MCF 10A (cell line): ENCODE data around the gene KIF2A. TPM values are rescaled to one million over a fixed set of nuclear protein-coding genes. Genes with fewer than 3 reads are reported as not detected.
A peak's percentile ranks its signal among the peaks of the same experiment; 100 is the strongest.

Experiments used
- BruUV-seq: library from RNA; stranded (reverse); fragments of 400-500 nt; replicated peaks from 2 replicates; lab custom pipeline; 2021; lab: Mats Ljungman, UMichigan
- CTCF ChIA-PET: fragments of 300-600 bp; sonication (Branson Sonifier 250); formaldehyde crosslinking; extraction: SDS; loops from one replicate; lab custom pipeline; 2021; ENCODE audit warnings: antibody characterized with exemption, inconsistent platforms; lab: Yijun Ruan, JAX
- POLR2A ChIA-PET: fragments of 300-600, 350-650 bp; sonication (Branson Sonifier 250); formaldehyde crosslinking; extraction: SDS; loops from one replicate; lab custom pipeline; 2020; ENCODE audit warnings: antibody characterized with exemption, inconsistent platforms; lab: Yijun Ruan, JAX
- DNase-seq: peaks from one replicate; pipeline ENCODE4 v3.0.0-alpha.2; 2018; ENCODE audit not compliant: unreplicated experiment
- H3K27ac Mint-ChIP-seq: one replicate; pipeline ENCODE4 v1.8.0; 2022; ENCODE audit warnings: mild to moderate bottlenecking, low read depth, mixed read lengths; ENCODE audit not compliant: unreplicated experiment
- H3K27me3 Mint-ChIP-seq: one replicate; pipeline ENCODE4 v1.8.0; 2022; ENCODE audit warnings: mixed read lengths; ENCODE audit not compliant: insufficient read depth, unreplicated experiment
- H3K36me3 Mint-ChIP-seq: one replicate; pipeline ENCODE4 v1.8.0; 2022; ENCODE audit warnings: mild to moderate bottlenecking, moderate library complexity, mixed read lengths; ENCODE audit not compliant: insufficient read depth, unreplicated experiment
- H3K4me1 Mint-ChIP-seq: one replicate; pipeline ENCODE4 v1.8.0; 2022; ENCODE audit warnings: mixed read lengths; ENCODE audit not compliant: insufficient read depth, unreplicated experiment
- H3K4me3 Mint-ChIP-seq: one replicate; pipeline ENCODE4 v1.8.0; 2022; ENCODE audit warnings: mild to moderate bottlenecking, moderate library complexity, mixed read lengths; ENCODE audit not compliant: unreplicated experiment
- H3K9me3 Mint-ChIP-seq: one replicate; pipeline ENCODE4 v1.8.0; 2022; ENCODE audit warnings: mixed read lengths; ENCODE audit not compliant: unreplicated experiment
- intact Hi-C: fragments of 100-400 bp; cut with micrococcal nuclease; formaldehyde crosslinking; loops from 2 replicates; pipeline ENCODE4 v1.14.1; 2022
- total RNA-seq: library from RNA; stranded (reverse); gene quantifications from 2 replicates; pipeline ENCODE4 v1.2.3, GENCODE V29; 2022
- TF ChIP-seq, protein P1 (sequence below): fragments of 200-600 bp; IDR thresholded peaks from one replicate; pipeline ENCODE4 v1.8.0; 2022; ENCODE audit warnings: antibody characterized with exemption, mild to moderate bottlenecking; ENCODE audit not compliant: unreplicated experiment

The KIF2A gene
- total RNA-seq, 1 experiment from 2014 or later = 61.0 TPM

DNA sequence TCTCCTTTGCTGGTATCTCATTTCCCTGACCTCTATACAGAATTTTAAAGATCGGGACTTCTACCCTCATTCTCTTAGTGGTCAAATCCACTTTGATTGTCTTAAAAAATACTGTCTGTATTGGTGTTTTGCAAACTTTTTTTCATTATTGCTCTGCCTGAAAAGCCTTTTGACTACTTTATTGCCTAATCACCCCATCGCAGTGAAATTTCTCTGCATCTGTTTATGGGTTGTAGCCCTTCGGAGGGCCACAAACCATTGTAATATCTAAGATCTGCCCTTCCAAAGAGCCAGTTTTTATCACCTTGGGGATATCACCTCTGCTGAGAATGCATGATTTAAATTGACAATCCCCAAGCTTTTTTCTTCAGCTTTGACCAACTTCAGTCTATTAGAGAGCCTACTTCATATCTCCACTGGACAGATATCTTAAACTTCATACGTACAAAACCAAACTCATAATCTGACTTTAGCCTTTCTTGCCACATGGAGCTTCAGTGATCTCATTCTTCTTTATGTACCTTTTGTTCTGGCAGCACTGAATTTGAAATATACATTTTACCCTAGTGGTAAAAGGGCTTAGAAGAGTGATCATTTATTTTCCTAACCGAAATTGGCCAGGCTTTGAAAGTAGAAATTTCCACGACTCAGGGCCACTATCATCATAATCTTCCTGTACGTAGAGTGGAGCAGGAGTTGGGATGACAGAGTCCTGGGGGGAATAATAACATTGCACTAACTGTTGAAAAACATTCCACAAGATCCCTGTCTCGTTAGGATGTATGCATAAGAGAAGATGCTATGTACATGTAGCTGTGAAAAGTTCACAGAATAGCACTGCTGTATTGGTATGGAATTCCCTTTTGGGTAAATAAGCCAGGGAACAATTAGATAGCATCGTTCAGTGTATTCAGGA is 21.4 kb downstream of the KIF2A start:
- Mint-ChIP-seq H3K4me3 (no peak overlapping the region), H3K9me3 (no peaks in the 10 kb centered on the region), H3K4me1 (peaks cover 13% of the 10 kb centered on the region), H3K27me3 (no peaks in the 10 kb centered on the region), H3K27ac (peak overlapping the region; percentile 28), H3K36me3 (peaks cover 19% of the 10 kb centered on the region)
- TF ChIP-seq, protein P1, sequence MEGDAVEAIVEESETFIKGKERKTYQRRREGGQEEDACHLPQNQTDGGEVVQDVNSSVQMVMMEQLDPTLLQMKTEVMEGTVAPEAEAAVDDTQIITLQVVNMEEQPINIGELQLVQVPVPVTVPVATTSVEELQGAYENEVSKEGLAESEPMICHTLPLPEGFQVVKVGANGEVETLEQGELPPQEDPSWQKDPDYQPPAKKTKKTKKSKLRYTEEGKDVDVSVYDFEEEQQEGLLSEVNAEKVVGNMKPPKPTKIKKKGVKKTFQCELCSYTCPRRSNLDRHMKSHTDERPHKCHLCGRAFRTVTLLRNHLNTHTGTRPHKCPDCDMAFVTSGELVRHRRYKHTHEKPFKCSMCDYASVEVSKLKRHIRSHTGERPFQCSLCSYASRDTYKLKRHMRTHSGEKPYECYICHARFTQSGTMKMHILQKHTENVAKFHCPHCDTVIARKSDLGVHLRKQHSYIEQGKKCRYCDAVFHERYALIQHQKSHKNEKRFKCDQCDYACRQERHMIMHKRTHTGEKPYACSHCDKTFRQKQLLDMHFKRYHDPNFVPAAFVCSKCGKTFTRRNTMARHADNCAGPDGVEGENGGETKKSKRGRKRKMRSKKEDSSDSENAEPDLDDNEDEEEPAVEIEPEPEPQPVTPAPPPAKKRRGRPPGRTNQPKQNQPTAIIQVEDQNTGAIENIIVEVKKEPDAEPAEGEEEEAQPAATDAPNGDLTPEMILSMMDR = no peak
- intact Hi-C loops = no loop called here
- POLR2A ChIA-PET = interaction anchor here (0.7 to 1.1 kb wide), 2 partner anchors 10 to 18 kb away, joined by 3 to 4 read pairs; no protein-coding TSS in a partner anchor
- DNase-seq = no peak
- CTCF ChIA-PET = interaction anchor here (0.6 to 0.7 kb wide), 2 partner anchors 18 to 20 kb away, joined by 3 to 5 read pairs; no protein-coding TSS in a partner anchor
- BruUV-seq = no TSS peak

DNA sequence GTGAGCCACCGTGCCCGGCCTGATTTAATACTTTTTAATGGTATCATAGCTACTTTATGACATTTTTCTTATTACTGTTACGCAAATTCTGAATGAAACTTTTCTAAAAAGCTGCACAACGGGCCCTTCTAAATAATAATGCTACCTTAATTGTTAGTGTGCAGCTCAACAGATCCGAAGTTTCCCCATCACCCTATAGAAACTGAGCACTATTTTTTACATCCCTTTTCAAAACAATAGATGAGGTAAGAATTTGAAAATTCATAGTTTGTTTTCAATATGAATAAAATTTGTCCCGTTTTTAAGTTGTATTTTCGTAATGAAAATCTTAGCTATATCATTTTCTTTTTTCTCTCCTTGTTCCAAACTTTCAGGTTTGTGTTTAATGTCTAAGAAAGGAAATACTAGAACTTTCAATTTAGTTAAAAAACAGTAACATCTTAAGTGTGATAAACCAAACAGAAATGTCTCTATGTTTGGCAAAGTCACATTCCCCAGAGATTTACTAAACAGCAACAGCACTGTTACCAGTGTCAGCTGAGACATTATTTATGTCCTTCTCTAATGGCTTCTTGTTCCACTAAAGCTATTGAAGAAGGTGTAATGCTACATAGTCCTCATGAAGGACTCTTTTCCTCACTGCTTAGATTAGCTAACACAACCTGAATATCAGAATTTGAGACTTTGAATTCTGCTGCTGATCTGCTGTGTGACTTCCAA is 22.9 kb downstream of the KIF2A start:
- TF ChIP-seq, protein P1 = no peak
- peaks cover 19% of the 10 kb centered on the region for H3K4me1 Mint-ChIP-seq
- peaks cover 12% of the 10 kb centered on the region for H3K36me3 Mint-ChIP-seq
- CTCF ChIA-PET = interaction anchor here (1.0 to 1.6 kb wide), 3 partner anchors 15 to 25 kb away, joined by 3 to 7 read pairs (median 5); no protein-coding TSS in a partner anchor
- H3K9me3 Mint-ChIP-seq = no peaks in the 10 kb centered on the region
- POLR2A ChIA-PET = interaction anchor here (0.7 to 1.3 kb wide), 4 partner anchors 10 to 358 kb away, joined by 3 to 4 read pairs (median 4); no protein-coding TSS in a partner anchor
- H3K27ac Mint-ChIP-seq = peak overlapping the region; percentile 49
- BruUV-seq = no TSS peak
- no peaks in the 10 kb centered on the region for H3K27me3 Mint-ChIP-seq
- no peak for DNase-seq
- no peak overlapping the region for H3K4me3 Mint-ChIP-seq
- intact Hi-C loops = no loop called here

DNA sequence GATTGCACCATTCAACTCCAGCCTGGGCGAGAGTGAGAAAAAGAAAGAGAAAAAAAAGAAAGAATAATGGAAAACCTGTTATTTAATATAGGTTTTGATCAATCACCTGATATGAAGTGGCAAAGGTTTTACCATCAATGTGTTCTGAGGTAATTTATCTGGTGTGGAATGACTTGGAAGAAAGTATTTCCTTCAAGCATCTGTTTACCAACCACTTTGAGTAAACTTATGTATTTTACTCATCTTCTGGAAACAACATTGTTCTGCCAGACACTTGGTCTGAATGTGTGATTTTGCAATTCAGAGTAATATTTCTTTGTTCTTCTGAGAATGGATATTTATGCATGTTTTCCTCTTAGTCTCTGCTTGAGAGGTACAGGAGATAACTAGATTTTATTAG is 24.3 kb downstream of the KIF2A start:
- CTCF ChIA-PET = interaction anchor here (1.0 to 1.6 kb wide), 2 partner anchors 22 to 24 kb away, joined by 3 to 7 read pairs; no protein-coding TSS in a partner anchor
- H3K4me1 Mint-ChIP-seq = peaks cover 19% of the 10 kb centered on the region
- intact Hi-C loops = no loop called here

More for the DNA sequence above, 24.3 kb downstream of the KIF2A start:
- H3K9me3 Mint-ChIP-seq = no peaks in the 10 kb centered on the region
- peak overlapping the region; percentile 49 for H3K27ac Mint-ChIP-seq
- TF ChIP-seq, protein P1 = no peak
- H3K36me3 Mint-ChIP-seq = peaks cover 3% of the 10 kb centered on the region
- no TSS peak for BruUV-seq
- no peak overlapping the region for H3K4me3 Mint-ChIP-seq
- no peak for DNase-seq
- POLR2A ChIA-PET = no interaction called here
- no peaks in the 10 kb centered on the region for H3K27me3 Mint-ChIP-seq
